Stimulated activated CD8-positive, alpha-beta memory T cell treated with anti-CD3 and anti-CD28 coated beads, Interleukin-12 subunit alpha, Interleukin-12 subunit beta, amount 100 ng/mL, for 4 hours (primary cell): ENCODE data around the gene H19.

Source experiments
- DNase-seq: peaks from one replicate; pipeline ENCODE4 v3.0.0-alpha.2; 2020; ENCODE audit warnings: low read depth

H19 gene

DNA sequence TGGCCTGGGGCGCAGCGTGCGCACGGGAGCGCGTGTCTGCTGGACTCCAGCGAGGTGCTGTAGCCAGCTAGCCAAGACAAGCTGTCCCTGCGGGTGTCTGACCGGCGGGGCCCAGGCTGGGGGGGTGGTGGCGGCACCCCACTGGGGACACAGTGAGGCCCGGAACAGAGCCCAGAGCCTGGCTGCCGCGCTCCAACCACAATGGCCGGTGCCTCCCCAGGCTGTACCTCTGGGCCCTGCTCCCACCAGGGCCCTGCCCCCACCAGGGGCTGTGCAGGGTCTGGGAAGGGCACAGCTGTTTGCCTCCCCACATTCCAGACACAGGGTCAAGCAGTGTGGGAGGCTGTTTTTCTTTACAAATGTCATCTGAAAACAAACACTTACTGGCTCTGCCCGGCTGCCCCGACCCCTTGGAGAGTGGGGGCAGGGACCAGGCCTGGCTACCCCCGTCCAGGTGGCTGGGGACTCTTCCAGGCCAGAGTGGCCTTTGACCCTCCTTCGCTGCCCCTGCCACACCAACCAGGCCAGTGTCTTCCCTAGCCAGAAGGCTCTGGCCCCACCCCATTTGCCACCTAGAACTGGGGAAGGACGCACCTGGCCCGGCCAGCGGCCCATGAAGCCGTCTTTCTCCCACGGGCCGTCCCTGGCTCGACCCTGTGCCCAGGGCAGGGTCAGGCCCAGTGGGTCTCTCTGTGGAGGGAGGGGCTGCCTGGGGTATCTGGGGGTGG is 14.6 kb downstream of the H19 start:
- no peak for DNase-seq

DNA sequence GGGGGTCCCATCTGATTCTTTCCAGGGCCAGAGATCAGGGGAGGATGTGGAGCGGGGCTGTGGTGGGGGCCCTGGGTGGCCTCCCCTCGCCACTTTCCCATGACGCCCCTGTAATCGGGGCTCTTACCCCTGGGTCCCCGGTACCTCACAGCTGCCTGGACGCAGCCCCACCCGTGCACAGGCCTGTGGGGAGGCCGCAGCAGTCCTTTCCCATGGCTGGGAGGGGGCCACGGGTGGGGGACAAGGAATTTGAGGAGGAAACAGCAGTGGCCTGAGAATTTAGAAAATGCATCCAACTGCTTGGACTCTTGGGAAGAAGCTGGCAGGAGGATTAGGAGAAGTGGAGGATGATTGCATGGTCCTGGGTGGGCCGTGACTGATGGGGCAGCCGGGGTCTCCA is 18.0 kb downstream of the H19 start:
- no peak for DNase-seq

DNA sequence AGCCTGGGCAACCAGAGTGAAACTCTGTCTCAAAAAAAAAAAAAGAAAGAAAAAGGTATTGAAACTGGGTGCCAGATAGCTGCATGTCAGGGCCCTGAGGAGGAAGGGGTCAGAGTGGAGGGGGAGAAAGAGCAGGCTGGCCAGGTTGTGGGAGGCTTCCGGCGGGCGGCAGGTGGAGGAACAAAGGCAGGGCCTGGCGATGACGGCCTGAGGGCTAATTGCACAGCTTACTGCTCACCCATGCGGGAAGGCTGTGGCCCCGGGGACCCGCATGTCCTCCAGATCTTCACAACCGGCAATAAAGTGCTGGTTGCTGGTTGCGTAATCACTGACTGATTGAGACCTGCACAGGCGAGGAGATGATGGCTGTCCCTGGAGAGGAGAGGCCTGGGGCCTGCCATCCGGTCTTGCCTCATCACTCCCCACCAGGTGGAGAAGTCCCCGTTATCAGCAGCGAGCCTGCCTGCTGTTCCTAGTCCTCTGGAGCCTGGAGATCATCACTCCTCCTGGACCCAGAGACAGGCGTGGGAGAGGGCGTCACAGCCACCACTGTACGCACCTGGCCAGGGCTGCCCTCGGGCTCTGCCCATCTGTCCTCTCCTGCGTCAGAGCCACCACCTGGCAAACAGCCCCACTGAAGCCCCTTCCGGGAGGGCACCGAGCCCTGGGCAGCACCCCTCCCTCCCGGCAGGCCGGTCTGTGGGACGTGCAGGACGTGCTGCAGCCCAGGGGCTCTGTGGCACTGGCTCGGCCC is 18.7 kb downstream of the H19 start:
- DNase-seq: no peak

DNA sequence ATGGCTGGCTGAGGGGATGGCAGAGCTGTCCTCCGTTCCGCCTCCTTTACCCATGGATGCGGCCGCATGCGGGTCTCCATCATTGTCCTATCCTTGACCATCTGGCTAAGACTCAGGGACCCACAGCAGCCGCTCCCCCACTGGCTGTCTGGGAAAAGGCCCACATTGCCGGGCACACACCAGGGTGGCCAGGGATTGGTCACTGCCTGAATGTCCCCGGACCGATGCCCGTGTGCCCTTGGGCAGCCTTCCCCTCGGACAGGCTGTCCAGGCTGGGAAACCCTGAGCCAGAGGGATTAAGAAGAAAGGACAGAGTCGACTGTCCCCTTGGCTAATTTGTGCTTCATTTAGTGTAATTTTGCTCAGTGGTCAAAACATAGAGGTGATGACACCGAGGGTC is 22.5 kb downstream of the H19 start:
- DNase-seq: no peak

DNA sequence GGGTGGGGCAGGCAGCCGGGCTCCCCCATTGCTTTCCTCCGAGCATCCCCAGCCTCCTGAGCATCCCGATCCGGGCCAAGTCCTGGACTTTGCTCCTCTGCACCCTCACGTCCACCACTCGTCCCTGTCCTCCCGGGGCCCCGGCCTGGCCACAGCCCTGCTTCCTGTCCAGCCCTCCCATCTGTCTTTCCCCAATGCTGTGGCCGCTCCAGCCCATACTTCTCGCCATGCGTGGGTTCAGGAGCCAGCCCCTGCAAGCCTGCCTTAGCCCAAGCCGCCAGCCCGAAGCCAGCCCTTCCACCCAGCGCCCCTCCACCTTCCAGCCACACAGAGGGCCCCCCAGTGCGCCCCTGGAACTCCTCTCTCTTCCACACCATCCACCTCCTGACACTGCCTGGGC is 26.7 kb downstream of the H19 start:
- DNase-seq: no peak

DNA sequence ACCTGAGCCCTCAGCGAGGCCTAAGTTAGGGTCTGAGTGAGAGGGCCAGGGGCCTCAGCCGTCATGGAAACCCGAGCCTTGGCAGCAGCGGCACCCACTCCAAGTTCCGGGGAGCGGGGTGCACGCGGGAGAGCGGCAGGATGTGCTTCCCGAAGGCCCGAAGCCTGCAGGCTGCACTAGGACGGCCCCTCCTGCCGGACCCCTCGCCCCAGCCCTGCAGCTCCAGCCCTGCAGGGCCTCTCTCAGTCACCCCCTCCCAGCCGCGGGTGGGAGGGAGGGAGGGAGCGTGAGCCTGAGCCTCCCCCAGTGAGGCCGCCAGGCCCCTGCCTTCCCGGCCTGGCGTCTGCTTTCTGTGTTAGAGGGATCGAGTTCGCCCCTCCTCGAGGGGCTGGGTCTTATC is 27.9 kb downstream of the H19 start:
- DNase-seq: no peak

DNA sequence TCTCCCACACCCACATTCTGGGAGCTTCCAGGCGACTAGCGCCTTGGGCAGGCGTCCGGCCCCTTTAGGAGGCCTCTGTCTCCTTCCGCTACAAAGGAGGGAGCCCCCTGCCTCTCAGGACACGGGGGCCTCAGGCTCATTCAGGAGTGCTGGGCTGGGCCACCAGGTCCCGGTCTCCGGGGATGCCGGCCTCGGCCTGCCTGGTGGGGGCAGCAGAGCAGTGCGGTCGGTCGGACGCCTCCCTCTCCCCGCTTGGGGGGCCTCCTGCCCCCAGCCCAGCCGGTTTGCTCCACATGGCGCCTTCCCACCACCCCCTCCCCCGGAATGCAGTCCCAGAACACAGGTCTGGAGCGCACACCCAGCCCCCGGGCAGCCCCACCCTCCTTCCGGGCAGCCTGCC is 28.6 kb downstream of the H19 start:
- no peak for DNase-seq

DNA sequence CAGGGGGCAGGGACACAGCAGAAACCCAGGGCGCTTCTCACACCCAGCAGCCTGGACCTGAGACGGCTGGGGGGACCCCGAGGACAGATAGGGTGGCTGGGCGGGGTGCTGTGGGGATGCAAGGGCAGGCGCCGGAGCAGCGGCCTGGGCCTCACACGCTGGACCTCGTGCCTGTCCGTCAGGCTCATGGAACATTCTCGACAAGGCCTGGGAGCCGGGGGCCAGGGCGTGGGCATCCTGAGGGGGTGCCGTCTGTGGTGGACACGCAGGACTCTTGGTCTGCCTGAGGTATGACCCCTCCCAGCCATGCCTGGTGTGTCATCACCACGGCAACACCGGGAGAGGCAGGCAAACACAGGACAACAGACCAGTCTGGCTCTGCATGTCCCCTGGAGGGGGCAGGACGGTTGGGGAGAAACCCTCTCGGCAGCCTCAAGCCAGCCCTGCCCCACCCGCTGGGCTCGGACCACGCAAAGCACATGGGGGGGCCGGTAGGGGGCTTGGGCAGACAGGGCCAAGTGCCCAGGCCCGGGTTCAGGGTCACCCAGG is 29.1 kb downstream of the H19 start:
- no peak for DNase-seq

DNA sequence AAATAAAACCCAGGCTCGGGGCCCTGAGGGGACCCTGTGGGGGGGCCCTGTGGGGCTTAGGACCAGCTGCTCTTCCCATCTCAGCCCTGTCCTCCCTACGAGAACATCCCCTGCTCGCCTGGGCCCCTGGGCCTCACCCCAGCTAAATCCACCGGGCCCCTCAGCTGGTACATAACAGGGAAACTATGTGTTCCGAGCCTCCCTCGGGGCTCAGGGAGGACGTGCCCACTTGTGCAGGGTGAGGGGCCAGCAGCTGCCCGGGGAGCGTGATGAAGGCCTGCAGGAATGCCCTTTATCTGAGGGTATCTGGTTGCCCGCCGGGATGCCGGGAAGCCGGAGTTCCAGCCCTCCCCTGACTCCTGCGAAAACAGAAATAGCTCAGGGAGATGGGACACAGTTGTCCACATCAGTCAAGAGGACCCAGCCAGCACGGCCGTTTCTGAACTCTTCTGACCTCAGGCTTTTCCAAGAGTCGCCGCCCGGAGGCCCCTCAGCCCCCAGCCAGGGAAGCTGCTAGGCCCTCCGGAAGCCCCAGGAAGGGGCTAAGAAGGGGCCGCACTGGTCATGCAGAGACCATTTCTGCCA is 29.9 kb downstream of the H19 start:
- DNase-seq: no peak

DNA sequence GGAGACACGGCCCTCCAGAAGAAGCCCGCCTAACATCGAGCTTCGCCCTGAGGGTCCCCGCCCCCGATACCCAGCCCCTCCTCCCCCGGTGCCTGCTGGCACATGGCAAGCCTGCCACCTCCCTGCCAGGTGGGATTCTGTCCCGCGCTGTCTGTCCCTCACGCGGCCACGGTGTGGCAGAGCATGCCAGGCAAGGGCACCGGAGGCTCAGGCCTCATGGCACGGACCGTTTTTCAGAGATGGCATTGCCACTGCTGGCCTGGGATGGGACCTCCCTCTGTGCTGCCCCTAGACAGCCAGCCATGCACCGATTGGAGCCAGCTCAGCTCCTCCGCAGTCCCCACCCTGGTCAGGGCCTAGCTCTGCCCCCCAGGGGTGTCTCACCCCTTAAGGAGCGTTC is 31.1 kb downstream of the H19 start:
- DNase-seq: no peak

DNA sequence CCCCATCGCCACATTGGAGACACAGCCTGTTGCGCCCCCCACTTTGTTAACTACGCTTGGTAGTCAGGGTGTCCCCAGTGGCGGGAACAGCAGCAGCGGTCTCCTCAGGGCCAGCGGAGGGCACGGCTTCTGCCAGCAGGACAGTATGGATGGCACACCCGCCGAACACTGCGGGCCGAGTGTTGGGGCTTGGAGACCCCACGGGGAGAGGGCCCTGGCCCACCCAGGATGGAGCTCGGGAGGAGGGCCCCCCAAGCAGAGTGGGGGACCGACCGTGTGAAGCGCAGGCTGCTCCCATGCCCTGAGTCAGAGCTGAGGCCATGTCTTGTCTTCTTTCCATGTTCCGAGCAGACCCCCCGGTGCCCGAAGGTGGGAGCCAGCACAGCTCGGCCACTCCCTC is 32.7 kb downstream of the H19 start:
- no peak for DNase-seq

DNA sequence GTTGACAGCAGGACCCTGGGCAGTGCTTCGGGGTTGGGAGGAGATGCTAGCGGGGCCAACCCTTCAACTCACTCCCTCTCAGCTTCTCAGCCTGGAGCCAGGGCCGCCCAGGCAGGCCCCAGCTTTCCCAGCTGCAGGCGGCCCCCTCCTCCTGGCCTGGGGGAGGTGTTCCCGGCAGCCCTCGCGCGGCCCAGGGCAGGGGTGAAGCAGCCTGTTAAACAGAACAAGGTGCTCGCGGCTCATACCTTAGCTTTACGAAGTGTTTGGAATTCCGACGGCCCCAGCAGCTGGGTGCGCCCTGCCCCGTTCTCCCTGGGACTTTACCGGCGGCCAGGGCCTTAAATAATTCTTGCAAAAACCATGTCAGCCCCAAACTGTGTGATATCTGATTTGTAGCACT is 33.3 kb downstream of the H19 start:
- DNase-seq: no peak

DNA sequence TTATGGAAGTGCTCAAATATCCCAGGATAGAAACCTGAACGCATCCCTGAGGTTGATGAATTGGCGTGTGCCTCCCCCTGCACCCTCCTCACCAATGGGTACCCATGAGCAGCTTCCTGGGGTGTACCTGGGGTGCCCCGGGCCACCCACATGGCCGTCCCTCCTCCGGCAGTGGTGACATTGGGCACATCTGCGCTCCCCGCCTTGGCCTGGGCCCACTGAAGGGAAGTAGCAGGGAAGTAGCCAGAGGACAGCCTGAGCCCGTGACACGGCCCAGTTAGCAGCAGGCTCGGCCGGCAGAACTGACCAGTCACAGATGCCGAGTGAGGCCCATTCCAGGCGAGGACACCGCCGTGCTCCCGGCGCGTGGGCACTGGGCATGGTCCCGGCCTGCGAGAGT is 33.8 kb downstream of the H19 start:
- no peak for DNase-seq

DNA sequence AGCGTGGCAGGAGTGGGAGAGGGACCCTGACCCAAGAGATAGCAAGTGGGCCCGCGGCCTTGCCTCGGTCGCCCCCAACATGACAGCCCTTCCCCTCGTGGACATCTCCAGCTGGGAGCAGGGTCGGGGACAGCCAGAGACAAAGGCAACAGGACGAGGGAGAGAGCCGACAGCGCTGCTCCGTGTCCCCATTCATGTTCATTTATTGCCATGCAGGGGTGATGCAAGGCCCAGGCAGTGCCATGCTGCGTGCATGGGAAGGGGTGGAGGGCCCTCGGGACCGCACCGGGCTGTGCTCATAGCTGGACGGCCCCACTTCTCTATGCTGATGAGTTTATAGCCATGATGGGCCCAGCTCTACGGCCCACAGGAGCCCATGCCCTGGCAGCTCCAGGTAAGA is 37.9 kb downstream of the H19 start:
- DNase-seq: no peak

DNA sequence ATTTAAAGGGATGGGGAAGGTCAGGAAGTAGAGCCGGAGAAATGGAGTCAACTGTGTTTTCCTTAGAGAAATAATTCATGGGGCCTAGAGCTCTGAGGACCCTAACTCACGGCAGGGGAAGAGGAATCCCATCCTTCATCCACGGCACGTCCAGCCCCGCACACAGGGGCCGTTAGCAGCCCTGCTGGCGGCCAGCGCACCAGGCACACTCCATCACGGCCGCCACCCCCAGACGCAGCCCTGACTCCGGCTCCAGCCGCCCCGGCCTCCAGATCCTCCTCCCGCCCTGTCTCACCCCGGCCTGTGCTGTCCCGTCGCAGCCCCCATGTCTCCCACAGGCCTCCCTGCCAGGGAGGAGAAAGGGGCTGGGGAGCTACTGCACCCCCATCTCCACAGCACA is 39.3 kb downstream of the H19 start:
- no peak for DNase-seq

DNA sequence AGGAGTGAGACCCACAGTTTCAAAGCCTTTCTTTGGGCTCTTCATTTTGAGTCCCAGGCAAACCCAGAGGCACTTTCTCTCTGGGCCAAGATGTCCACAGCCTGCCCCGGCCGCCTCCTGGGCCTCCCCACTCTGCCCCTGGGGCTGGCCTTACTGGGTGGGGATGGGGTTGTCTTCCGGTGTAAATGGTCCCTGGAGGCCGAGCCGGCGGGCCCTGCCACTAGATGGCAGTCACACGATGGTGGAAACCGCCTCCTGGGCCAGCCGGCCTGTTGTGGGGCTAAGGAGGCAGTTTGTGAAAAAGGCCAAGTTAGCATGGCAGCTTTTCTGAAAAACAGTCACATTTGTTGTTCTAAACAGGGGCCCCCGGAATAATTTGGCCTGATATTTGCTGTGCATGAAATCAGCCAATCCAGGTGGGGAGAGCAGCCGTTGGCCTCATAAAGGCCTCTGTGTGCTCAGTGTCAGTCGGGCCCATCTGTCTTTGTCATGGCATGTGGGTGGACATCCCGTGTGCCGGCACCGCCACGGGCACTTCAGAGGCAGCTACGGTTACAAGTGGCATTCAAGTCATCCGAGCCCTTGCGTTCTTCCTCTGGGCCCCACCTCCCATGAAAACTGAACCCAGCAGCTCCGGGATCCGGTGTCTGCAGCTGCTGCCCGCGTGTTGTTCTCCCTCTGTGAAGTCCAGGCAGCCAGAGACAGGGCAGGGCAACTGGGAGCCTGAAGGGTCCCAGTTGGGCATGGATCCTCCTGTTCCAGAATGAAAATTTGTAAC is 44.0 kb downstream of the H19 start:
- DNase-seq: no peak

DNA sequence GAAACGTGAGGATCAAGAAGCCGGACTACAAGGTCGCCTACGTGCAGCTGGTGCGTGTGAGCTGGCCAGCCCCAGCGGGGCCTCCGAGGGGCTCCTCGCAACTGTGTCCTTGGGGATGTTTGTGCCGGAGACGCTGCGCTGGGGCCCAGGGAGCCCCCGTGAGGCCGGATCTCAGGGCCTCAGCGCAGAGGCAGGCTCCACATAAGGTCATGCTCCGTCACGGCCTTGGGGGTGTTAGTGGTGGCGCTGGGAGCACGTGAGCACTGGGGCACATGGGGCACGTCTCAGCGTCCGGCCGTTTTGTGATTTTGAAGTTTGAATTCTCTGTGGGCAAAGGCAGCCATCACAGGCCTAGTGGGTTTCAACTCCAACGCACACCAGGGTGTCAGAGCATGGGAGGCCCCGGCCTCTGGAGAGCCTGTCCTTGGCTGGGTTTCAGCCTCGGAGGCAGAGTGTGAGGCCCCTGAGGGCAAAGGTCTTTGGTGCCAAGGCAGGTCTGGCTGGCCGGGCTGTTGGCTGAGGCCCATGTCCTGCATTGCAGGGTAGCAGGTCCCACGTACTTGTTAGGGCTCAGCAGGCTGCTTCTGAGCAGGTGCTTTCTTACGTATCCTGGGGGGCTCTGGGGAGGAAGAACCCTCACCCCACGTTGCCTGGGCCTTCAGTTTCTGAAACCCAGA is 44.7 kb downstream of the H19 start:
- DNase-seq: no peak

DNA sequence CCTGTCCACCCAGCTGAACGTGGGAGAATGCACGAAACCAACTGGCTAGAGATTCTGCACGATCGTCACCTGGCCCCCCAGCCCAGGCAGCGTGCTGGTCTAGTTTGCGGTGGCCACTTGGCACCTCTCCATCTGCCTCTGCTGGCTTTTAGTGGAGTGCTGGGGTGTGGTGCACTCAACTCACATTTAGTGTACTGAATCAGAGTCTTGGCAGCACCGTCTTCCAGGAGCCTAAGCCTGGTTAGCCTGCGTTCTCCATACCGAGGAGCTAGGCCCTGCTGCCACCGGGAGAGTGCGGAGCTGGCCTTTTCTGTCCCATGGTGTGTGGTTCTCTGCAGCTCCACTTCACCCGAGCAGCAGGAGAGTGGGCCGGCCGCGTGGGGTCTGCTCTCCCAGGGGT is 47.7 kb downstream of the H19 start:
- DNase-seq: no peak

DNA sequence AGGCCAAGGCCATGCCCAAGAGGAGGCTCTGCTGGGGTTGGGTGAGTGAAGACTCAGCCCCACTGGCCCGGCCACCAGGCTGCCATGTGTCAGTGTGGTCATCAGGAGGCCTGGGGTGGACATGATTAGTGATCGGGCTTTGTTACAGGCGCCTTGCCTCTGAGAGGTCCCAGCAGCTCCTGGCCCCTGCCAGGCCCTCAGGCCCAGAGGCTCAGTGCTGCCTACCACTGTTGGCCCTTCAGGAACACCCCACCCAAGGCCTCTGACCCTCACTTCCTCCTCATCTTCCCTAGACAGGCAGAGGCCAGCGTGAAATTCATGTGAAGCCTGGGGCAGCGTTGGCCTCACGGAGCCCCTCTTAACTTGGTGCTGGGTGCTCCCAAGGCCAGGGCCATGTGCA is 48.3 kb downstream of the H19 start:
- no peak for DNase-seq

DNA sequence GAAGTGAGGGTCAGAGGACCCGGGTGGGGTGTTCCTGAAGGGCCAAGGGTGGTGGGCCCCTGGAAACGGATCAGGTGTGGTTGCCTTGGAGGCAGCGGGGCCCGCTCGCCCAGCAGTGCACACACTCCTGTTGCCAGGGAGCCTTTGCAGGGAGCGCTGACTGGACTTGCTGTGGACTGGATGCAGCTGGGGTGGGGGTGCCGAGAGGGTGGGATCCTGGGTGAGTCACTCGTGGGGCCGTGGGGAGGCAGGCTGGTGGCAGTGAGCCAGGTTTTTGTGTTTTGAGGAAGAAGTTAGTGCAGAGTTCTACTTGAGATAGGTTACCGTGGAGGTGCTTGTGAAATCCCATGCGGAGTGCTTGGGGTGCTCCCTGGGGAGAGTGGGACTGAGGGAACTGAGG is 49.3 kb downstream of the H19 start:
- DNase-seq: no peak

DNA sequence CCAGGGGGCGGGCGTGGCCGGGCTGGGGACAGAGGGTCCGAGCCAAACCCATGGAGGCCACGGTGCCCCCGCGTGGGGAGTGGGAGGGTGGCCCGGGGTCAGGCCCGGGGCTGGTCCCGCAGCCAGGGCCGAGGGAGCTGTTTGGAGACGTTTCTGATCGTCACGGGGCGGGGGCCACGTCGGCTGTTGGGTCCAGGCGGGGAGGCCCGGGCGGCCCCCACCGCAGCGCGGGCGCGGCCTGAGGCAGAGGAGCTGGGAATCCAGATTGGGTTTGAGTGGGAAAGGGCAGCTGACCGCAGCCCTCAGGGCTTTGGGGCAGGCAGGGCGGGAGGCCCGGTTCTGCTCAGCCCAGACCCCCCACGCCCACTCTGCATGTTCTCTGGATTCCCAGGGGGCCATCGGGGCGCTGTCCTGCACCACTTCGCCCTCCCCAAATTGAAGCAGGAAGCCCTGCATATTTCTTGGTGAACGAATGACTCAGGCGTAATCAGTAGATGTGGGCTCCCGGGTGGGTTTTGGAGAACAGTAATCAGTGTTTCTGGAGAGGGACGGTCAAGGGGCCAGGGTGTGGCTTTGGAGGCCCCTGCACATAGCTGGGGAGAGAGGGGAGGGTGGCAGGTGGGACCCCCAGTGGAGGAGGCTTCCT is 49.9 kb downstream of the H19 start:
- DNase-seq: no peak
